Body of pancreas (tissue), 4 donors: ENCODE measurements around the gene PACS2. TPM values are rescaled to one million over a fixed set of nuclear protein-coding genes. Genes with fewer than 3 reads are reported as not detected.

Experiments used
- ATAC-seq: fragments of 150-250 bp; one replicate; pipeline ENCODE4 v1.9.1; 2016
- DNase-seq, 4 donors: peaks; one replicate each; pipeline ENCODE4 v3.0.0-alpha.2; 2019
- H3K27ac ChIP-seq, 4 donors: fragments of 200-600 bp; sonication (generic); 1 replicate in 3 of 4; 2 replicates in 1 of 4; pipeline versions ENCODE4 v1.5.1 to v1.6.1; 2016 to 2019; ENCODE audit warnings: mild to moderate bottlenecking in 1 of 4, mixed read lengths in 1 of 4, moderate library complexity in 1 of 4
- H3K27me3 ChIP-seq, 2 donors: fragments of 200-600 bp; sonication (generic); one replicate each; pipeline ENCODE4 v1.6.0; 2016; ENCODE audit warnings: mild to moderate bottlenecking in 1 of 2
- H3K36me3 ChIP-seq, 2 donors: fragments of 200-600 bp; sonication (generic); replicated peaks in 1 of 2; 2 replicates each; pipeline ENCODE4 v1.5.1; 2016; ENCODE audit warnings: low read depth in 2 of 2; ENCODE audit not compliant: insufficient read depth in 1 of 2
- H3K4me1 ChIP-seq: fragments of 200-600 bp; sonication (generic); one replicate; pipeline ENCODE4 v1.6.0; 2016
- H3K4me3 ChIP-seq, 2 donors: fragments of 200-600 bp; sonication (generic); 1 replicate in 1 of 2; 2 replicates in 1 of 2; pipeline ENCODE4 v1.5.1; 2016 to 2019
- H3K9me3 ChIP-seq, 3 donors: fragments of 200-600 bp; sonication (generic); 1 replicate in 2 of 3; 2 replicates in 1 of 3; pipeline ENCODE4 v1.5.1; 2016
- CTCF ChIP-seq, 7 experiments: fragments of 450-650 bp in 4 of 7; fragments of 200-600 bp in 3 of 7; sonication (generic) in 3 of 7; IDR thresholded peaks; one replicate each; pipeline ENCODE4 v1.5.1; 2016 to 2019; ENCODE audit warnings: antibody characterized with exemption in 7 of 7
- POLR2A ChIP-seq, 3 donors: fragments of 450-650 bp; IDR thresholded peaks; one replicate each; pipeline ENCODE4 v1.6.1; 2016; ENCODE audit warnings: antibody characterized with exemption in 3 of 3, mild to moderate bottlenecking in 2 of 3
- WGBS, 2 donors: methylation state at CpG; one replicate each; pipeline ENCODE4 v1.1.5; 2017; 5-methylcytosine and 5-hydroxymethylcytosine counted together
- intact Hi-C: fragments of 100-400 bp; cut with DNase I; formaldehyde crosslinking; loops from one replicate; pipeline ENCODE4 v1.15.1; 2023
- total RNA-seq, 2 donors: library from RNA; depleted of rRNA; stranded (reverse); fragments of >200 nt; gene quantifications; one replicate each; pipeline ENCODE4 v1.1.0, GENCODE V29; 2016

PACS2 gene
- total RNA-seq, 2 donors from 2014 or later: 56.6 to 102 TPM

- no peaks in the 10 kb centered on the region for H3K36me3 ChIP-seq
- DNase-seq (no peak), ATAC-seq (no peak)
- TF ChIP-seq POLR2A (IDR thresholded peaks at IDR 0.05) (no peak), CTCF (IDR thresholded peaks at IDR 0.05) (no peak)
- H3K9me3 ChIP-seq: no peaks in the 10 kb centered on the region
- peak overlapping the region in 1 of 4 donors; percentile 20 for H3K27ac ChIP-seq
- H3K4me3 ChIP-seq: no peak overlapping the region
- peaks cover 62% of the 10 kb centered on the region for H3K4me1 ChIP-seq
- no peaks in the 10 kb centered on the region for H3K27me3 ChIP-seq
- intact Hi-C loops: no loop called here
- WGBS, 2 donors: 84 to 93% methylated on average over 5 to 12 of the region's 17 CpGs
Measured at GRCh38 chr14:105329411-105330150, 15.0 kb downstream of the PACS2 start.

DNA sequence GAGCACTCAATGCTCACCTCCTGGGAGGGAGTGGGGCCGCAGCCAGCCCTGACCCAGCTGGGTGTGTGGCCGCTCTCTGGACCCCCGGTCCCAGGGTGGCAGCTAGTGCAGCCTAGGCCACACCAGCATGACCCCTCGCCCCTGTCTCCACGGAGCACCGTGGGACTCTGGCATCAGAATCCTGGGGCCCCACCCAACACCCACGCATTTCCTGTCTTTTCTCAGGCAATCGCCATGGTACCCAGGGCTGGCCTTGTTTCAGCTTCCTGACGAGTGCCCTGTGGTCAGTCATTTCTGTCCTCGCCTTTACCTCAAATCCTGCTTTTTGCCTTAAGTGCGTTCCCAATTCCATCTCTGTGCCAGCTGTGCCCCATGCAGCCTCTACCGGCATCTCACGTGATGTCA lies 15.9 kb downstream of the PACS2 start:
- 70 to 72% methylated on average over 10 to 13 of the region's 13 CpGs for WGBS, 2 donors
- intact Hi-C loops: no loop called here
- no peak for DNase-seq
- Histone ChIP-seq H3K27me3 (no peaks in the 10 kb centered on the region), H3K9me3 (no peaks in the 10 kb centered on the region), H3K4me1 (peaks cover 59% of the 10 kb centered on the region), H3K36me3 (no peaks in the 10 kb centered on the region), H3K27ac (peak overlapping the region in 1 of 4 donors; percentile 7), H3K4me3 (no peak overlapping the region)
- peak; percentile 8 for ATAC-seq
- TF ChIP-seq POLR2A (IDR thresholded peaks at IDR 0.05): no peak
- no peak for TF ChIP-seq CTCF (IDR thresholded peaks at IDR 0.05)

DNA sequence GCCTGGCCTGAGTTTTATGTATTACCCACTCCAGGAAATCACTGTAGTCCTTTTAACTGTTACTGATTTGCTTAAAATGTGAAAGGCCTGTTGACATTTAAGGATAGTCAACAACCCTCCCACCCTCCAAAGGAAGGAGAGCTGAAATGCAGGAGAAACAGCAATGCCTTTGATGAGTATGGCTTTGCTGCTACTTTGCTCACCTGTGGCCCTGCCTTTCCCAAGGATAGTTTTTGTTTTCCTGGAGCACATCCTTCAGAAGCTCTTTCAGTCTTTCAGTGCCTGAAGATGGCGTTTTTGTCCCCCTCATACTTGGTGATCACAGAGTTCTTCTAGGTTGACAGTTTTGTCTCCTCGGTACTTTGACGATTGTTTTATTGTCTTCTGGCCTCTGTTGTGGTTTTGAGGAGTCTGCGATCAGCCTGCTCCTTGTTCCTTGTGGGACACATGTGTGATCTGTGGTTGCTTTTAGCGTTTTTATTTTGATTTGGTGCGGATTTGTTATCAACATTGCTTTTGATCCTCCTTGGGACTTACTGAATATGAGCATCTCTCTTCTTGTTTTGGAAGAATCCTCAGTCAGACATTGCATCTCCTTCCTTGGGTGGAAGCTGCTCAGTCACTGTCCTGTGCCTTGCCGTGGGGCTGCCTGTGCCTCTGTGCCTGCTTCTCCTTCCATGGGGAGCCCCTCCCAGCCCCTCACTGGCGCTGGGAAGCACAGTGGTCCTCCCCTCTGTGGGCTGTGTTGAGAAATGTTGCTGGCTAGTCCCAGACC lies 17.2 kb downstream of the PACS2 start:
- 81 to 82% methylated on average over 8 of the region's 8 CpGs for WGBS, 2 donors
- no peaks in the 10 kb centered on the region for H3K27me3 ChIP-seq
- intact Hi-C loops: no loop called here
- TF ChIP-seq CTCF (IDR thresholded peaks at IDR 0.05) (no peak), POLR2A (IDR thresholded peaks at IDR 0.05) (no peak)
- ATAC-seq: no peak
- H3K9me3 ChIP-seq: no peaks in the 10 kb centered on the region
- H3K4me3 ChIP-seq: no peak overlapping the region
- no peak for DNase-seq
- H3K27ac ChIP-seq: no peak overlapping the region
- H3K4me1 ChIP-seq: peaks cover 61% of the 10 kb centered on the region
- H3K36me3 ChIP-seq: no peaks in the 10 kb centered on the region

- H3K4me1 ChIP-seq: peaks cover 55% of the 10 kb centered on the region
Measured at GRCh38 chr14:105332350-105332874, 17.9 kb downstream of the PACS2 start.

More at GRCh38 chr14:105332350-105332874, 17.9 kb downstream of the PACS2 start:
- H3K4me3 ChIP-seq: no peak overlapping the region
- no peak overlapping the region for H3K27ac ChIP-seq
- no peaks in the 10 kb centered on the region for H3K36me3 ChIP-seq
- no peak for ATAC-seq
- DNase-seq: no peak
- no peaks in the 10 kb centered on the region for H3K9me3 ChIP-seq
- WGBS, 2 donors: 70 to 94% methylated on average over 7 to 9 of the region's 11 CpGs
- TF ChIP-seq CTCF (IDR thresholded peaks at IDR 0.05) (no peak), POLR2A (IDR thresholded peaks at IDR 0.05) (no peak)
- intact Hi-C loops: no loop called here
- no peaks in the 10 kb centered on the region for H3K27me3 ChIP-seq
